SK-N-SH (cell line): ENCODE results near the gene HOXB7. TPM values are rescaled to one million over a fixed set of nuclear protein-coding genes. Genes with fewer than 3 reads are reported as not detected.

Experiments
- CTCF ChIA-PET: fragments of 300-600, 350-600 bp; formaldehyde crosslinking; extraction: SDS; loops from one replicate; lab custom pipeline; 2021; lab: Yijun Ruan, JAX
- POLR2A ChIA-PET: fragments of 350-600 bp; sonication (Branson Sonifier 250); formaldehyde crosslinking; extraction: SDS; loops from one replicate; lab custom pipeline; 2020; ENCODE audit warnings: antibody characterized with exemption, inconsistent platforms; lab: Yijun Ruan, JAX
- DNase-seq: peaks from one replicate; pipeline ENCODE4 v3.0.0; 2012
- H2AFZ ChIP-seq: fragments of 200-600 bp; sonication (generic); 2 replicates; pipeline ENCODE4 v1.8.1; 2016; ENCODE audit warnings: antibody characterized with exemption, mild to moderate bottlenecking, low read depth
- H3F3A ChIP-seq: fragments of 200-600 bp; sonication (generic); replicated peaks from 2 replicates; pipeline ENCODE3; 2016; ENCODE audit warnings: antibody characterized with exemption, mild to moderate bottlenecking; ENCODE audit not compliant: insufficient read depth
- H3K27ac ChIP-seq, 2 experiments: fragments of 200-500 bp in 1 of 2; fragments of 200-600 bp in 1 of 2; sonication (Bioruptor generic) in 1 of 2; sonication (generic), shearing (Covaris generic) in 1 of 2; 2 replicates each; pipeline versions ENCODE4 v1.5.1 to v1.6.1; 2014 to 2016; ENCODE audit warnings: low read depth in 2 of 2, inconsistent platforms in 1 of 2, low read length in 1 of 2, mild to moderate bottlenecking in 1 of 2, mixed read lengths in 1 of 2
- H3K27me3 ChIP-seq: fragments of 200-600 bp; sonication (generic), shearing (Covaris generic); 2 replicates; pipeline ENCODE4 v1.6.1; 2016; ENCODE audit warnings: mixed run types; ENCODE audit not compliant: insufficient read depth
- H3K36me3 ChIP-seq, 2 experiments: fragments of 200-500 bp in 1 of 2; fragments of 200-600 bp in 1 of 2; sonication (Bioruptor generic) in 1 of 2; sonication (generic) in 1 of 2; replicated peaks in 1 of 2; 2 replicates each; pipeline versions ENCODE3 to v1.5.1; 2014 to 2016; ENCODE audit warnings: low read length in 1 of 2, mild to moderate bottlenecking in 1 of 2; ENCODE audit not compliant: insufficient read depth in 2 of 2, control insufficient read depth in 1 of 2
- H3K4me1 ChIP-seq, 2 experiments: fragments of 200-500 bp in 1 of 2; fragments of 200-600 bp in 1 of 2; sonication (Bioruptor generic) in 1 of 2; sonication (generic), shearing (Covaris generic) in 1 of 2; 2 replicates each; pipeline versions ENCODE4 v1.5.1 to v1.6.1; 2014 to 2016; ENCODE audit warnings: low read depth in 1 of 2, low read length in 1 of 2, mixed run types in 1 of 2; ENCODE audit not compliant: insufficient read depth in 2 of 2, control insufficient read depth in 1 of 2
- H3K4me2 ChIP-seq: fragments of 200-600 bp; sonication (generic), shearing (Covaris generic); 2 replicates; pipeline ENCODE4 v1.6.1; 2017; ENCODE audit warnings: mixed run types
- H3K4me3 ChIP-seq, 2 experiments: fragments of 200-500 bp in 1 of 2; fragments of 200-600 bp in 1 of 2; sonication (Bioruptor generic) in 1 of 2; sonication (generic), shearing (Covaris generic) in 1 of 2; 2 replicates each; pipeline versions ENCODE4 v1.5.1 to v1.8.1; 2014 to 2016; ENCODE audit warnings: low read depth in 2 of 2, inconsistent platforms in 1 of 2, low read length in 1 of 2, mild to moderate bottlenecking in 1 of 2, mixed read lengths in 1 of 2, moderate library complexity in 1 of 2
- H3K79me2 ChIP-seq: fragments of 200-600 bp; sonication (generic); 2 replicates; pipeline ENCODE4 v1.8.1; 2017; ENCODE audit warnings: mild to moderate bottlenecking; ENCODE audit not compliant: insufficient read depth
- H3K9ac ChIP-seq: fragments of 200-600 bp; sonication (generic); 2 replicates; pipeline ENCODE4 v1.6.1; 2017; ENCODE audit warnings: mixed run types
- H3K9me2 ChIP-seq: fragments of 200-600 bp; sonication (generic); 2 replicates; pipeline ENCODE4 v1.6.1; 2017; ENCODE audit warnings: mixed run types
- H3K9me3 ChIP-seq: fragments of 200-600 bp; sonication (generic); 2 replicates; pipeline ENCODE4 v1.6.1; 2017; ENCODE audit warnings: mixed run types, mild to moderate bottlenecking, moderate library complexity
- H4K20me1 ChIP-seq: fragments of 200-600 bp; sonication (generic); 2 replicates; pipeline ENCODE4 v1.6.1; 2017; ENCODE audit warnings: mild to moderate bottlenecking, mixed run types; ENCODE audit not compliant: insufficient read depth
- EP300 ChIP-seq, 2 experiments: IDR thresholded peaks; 2 replicates each; pipeline versions ENCODE4 v1.4.0 to v1.6.1; 2012; ENCODE audit warnings: borderline replicate concordance in 1 of 2, low read depth in 1 of 2, low read length in 1 of 2
- FOSL2 ChIP-seq: IDR thresholded peaks from 2 replicates; pipeline ENCODE4 v1.4.0; 2012; ENCODE audit warnings: low read depth, mild to moderate bottlenecking, moderate library complexity, borderline replicate concordance
- NFIC ChIP-seq: IDR thresholded peaks from 2 replicates; pipeline ENCODE4 v1.4.0; 2012; ENCODE audit warnings: borderline replicate concordance
- RCOR1 ChIP-seq: fragments of 150-350 bp; IDR thresholded peaks from 2 replicates; pipeline ENCODE4 v1.6.1; 2017; ENCODE audit warnings: antibody characterized with exemption, low read length
- SMC3 ChIP-seq: IDR thresholded peaks from 2 replicates; pipeline ENCODE4 v1.6.1; 2012; ENCODE audit warnings: low read depth, low read length, improper control_type of control experiment
- TAF1 ChIP-seq: IDR thresholded peaks from 2 replicates; pipeline ENCODE4 v1.6.1; 2012; ENCODE audit warnings: low read depth, mild to moderate bottlenecking, low read length, moderate library complexity, borderline replicate concordance
- WGBS: methylation state at CpG from one replicate; pipeline ENCODE4 v1.1.6; 2017; ENCODE audit warnings: low lambda C conversion rate; 5-methylcytosine and 5-hydroxymethylcytosine counted together
- polyA plus RNA-seq, 3 experiments: library from polyadenylated mRNA; depleted of rRNA; stranded (reverse); fragments of >200 nt; gene quantifications; 2 replicates each; pipeline ENCODE4 v1.2.3, GENCODE V29; 2012
- TF ChIP-seq, protein P1 (sequence below): IDR thresholded peaks from 2 replicates; pipeline ENCODE4 v1.4.0; 2012; ENCODE audit warnings: low read depth, borderline replicate concordance
- TF ChIP-seq, protein P2 (sequence below): IDR thresholded peaks from 2 replicates; pipeline ENCODE4 v1.4.0; 2012; ENCODE audit warnings: low read depth, borderline replicate concordance
- TF ChIP-seq, protein P3 (sequence below): IDR thresholded peaks from 2 replicates; pipeline ENCODE4 v1.4.0; 2012; ENCODE audit warnings: low read depth
- TF ChIP-seq, protein P4 (sequence below): fragments of 200-600 bp; sonication (generic); IDR thresholded peaks from 2 replicates; pipeline ENCODE4 v1.6.1; 2017; ENCODE audit warnings: antibody characterized with exemption, mild to moderate bottlenecking, moderate library complexity

The HOXB7 gene
- polyA plus RNA-seq, 1 of the 3 experiments (the other 2 are of a cell fraction): not detected

DNA sequence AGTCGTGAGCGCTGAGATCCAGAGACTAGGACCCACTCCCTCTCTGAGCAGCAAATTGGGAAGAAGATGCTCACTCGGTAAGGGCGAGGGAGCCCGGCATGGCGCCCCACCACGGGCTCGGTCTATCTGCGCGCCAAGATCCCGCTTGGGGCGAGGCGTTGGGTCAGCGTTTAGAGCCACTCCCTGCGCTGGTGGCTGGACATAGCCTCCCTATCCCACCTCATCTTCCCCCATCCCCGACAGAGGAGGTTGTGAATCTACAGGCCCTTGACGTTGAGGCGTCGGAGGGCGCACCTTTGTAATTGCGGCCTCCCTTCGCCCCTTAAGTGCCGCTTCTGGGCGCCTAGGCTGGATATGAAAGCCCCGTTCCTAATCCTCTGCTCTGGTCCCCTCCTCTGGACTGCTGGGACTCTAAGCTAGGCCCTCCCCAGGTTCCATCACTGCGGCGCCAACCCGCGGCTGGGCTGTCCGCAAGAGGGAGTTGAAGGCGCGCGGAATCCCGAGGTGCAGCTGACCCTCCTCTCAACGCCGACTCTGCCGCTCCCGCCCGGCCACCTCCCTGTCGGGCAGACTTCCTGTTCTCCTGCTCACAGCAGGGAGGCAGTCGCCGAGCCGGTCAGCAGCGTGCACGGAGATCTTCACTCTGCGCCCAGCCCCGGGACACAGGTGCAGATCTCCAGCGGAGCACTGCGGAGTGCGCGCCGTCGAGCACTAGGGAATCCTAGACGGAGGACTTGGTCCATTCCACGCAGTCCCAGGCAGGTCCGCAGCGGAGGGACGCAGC, 31.4 kb upstream of the HOXB7 start:
- no peaks in the 10 kb centered on the region for H3K9me3 ChIP-seq
- WGBS: 23% methylated on average over 54 of the region's 58 CpGs
- no peaks in the 10 kb centered on the region for H3K79me2 ChIP-seq
- no peak for TF ChIP-seq EP300 (IDR thresholded peaks at IDR 0.05; ENCODE audit: borderline replicate concordance in 1 of 2, low read depth in 1 of 2, low read length in 1 of 2)
- TF ChIP-seq TAF1: no peak
- TF ChIP-seq, protein P1, sequence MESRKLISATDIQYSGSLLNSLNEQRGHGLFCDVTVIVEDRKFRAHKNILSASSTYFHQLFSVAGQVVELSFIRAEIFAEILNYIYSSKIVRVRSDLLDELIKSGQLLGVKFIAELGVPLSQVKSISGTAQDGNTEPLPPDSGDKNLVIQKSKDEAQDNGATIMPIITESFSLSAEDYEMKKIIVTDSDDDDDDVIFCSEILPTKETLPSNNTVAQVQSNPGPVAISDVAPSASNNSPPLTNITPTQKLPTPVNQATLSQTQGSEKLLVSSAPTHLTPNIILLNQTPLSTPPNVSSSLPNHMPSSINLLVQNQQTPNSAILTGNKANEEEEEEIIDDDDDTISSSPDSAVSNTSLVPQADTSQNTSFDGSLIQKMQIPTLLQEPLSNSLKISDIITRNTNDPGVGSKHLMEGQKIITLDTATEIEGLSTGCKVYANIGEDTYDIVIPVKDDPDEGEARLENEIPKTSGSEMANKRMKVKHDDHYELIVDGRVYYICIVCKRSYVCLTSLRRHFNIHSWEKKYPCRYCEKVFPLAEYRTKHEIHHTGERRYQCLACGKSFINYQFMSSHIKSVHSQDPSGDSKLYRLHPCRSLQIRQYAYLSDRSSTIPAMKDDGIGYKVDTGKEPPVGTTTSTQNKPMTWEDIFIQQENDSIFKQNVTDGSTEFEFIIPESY: no peak
- TF ChIP-seq RCOR1: no peak
- no peak for TF ChIP-seq FOSL2
- TF ChIP-seq SMC3: no peak
- TF ChIP-seq, protein P2, sequence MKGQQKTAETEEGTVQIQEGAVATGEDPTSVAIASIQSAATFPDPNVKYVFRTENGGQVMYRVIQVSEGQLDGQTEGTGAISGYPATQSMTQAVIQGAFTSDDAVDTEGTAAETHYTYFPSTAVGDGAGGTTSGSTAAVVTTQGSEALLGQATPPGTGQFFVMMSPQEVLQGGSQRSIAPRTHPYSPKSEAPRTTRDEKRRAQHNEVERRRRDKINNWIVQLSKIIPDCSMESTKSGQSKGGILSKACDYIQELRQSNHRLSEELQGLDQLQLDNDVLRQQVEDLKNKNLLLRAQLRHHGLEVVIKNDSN: no peak
- TF ChIP-seq, protein P3, sequence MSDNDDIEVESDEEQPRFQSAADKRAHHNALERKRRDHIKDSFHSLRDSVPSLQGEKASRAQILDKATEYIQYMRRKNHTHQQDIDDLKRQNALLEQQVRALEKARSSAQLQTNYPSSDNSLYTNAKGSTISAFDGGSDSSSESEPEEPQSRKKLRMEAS: no peak
- TF ChIP-seq NFIC: no peak
- TF ChIP-seq, protein P4, sequence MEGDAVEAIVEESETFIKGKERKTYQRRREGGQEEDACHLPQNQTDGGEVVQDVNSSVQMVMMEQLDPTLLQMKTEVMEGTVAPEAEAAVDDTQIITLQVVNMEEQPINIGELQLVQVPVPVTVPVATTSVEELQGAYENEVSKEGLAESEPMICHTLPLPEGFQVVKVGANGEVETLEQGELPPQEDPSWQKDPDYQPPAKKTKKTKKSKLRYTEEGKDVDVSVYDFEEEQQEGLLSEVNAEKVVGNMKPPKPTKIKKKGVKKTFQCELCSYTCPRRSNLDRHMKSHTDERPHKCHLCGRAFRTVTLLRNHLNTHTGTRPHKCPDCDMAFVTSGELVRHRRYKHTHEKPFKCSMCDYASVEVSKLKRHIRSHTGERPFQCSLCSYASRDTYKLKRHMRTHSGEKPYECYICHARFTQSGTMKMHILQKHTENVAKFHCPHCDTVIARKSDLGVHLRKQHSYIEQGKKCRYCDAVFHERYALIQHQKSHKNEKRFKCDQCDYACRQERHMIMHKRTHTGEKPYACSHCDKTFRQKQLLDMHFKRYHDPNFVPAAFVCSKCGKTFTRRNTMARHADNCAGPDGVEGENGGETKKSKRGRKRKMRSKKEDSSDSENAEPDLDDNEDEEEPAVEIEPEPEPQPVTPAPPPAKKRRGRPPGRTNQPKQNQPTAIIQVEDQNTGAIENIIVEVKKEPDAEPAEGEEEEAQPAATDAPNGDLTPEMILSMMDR: no peak
- no peak overlapping the region for H3K4me3 ChIP-seq
- POLR2A ChIA-PET: no interaction called here
- no peak overlapping the region for H3K4me2 ChIP-seq
- no peak overlapping the region for H2AFZ ChIP-seq
- no peaks in the 10 kb centered on the region for H3K9me2 ChIP-seq
- no peaks in the 10 kb centered on the region for H3K4me1 ChIP-seq
- no peaks in the 10 kb centered on the region for H3K36me3 ChIP-seq
- no peak overlapping the region for H3K27ac ChIP-seq
- peak; percentile 35 for DNase-seq
- no peaks in the 10 kb centered on the region for H3F3A ChIP-seq
- peaks cover 100% of the 10 kb centered on the region for H3K27me3 ChIP-seq
- H4K20me1 ChIP-seq: no peaks in the 10 kb centered on the region
- no peak overlapping the region for H3K9ac ChIP-seq
- CTCF ChIA-PET: interaction anchor here (1.3 kb wide), 1 partner anchor 36 kb away, joined by 3 read pairs; no protein-coding TSS in a partner anchor
